Right lobe of liver (tissue), 6 donors: ENCODE data around the gene EPHB1. TPM values are rescaled to one million over a fixed set of nuclear protein-coding genes. Genes with fewer than 3 reads are reported as not detected.

Experiments
- ATAC-seq, 4 donors: fragments of 200-7000 bp; cut with Tn5 transposase; one replicate each; pipeline ENCODE4 v1.9.1; 2020; ENCODE audit warnings: mild to moderate bottlenecking in 4 of 4, moderate library complexity in 4 of 4
- DNase-seq, 3 donors: peaks; one replicate each; pipeline ENCODE4 v3.0.0-alpha.2; 2020
- H3K27ac ChIP-seq, 3 donors: fragments of 200-600 bp; one replicate each; pipeline ENCODE4 v1.8.0; 2022
- H3K27me3 ChIP-seq, 2 donors: fragments of 200-600 bp; one replicate each; pipeline ENCODE4 v1.8.0; 2022
- H3K36me3 ChIP-seq, 4 donors: fragments of 200-600 bp; sonication (generic) in 1 of 4; one replicate each; pipeline versions ENCODE4 v1.5.1 to v1.8.0; 2017 to 2022; ENCODE audit warnings: control low read depth in 1 of 4
- H3K4me1 ChIP-seq, 4 donors: fragments of 200-600 bp; sonication (generic) in 1 of 4; one replicate each; pipeline versions ENCODE4 v1.5.1 to v1.8.0; 2017 to 2022; ENCODE audit warnings: control low read depth in 1 of 4
- H3K4me3 ChIP-seq, 3 donors: fragments of 200-600 bp; one replicate each; pipeline ENCODE4 v1.8.0; 2022
- H3K9me3 ChIP-seq, 4 donors: fragments of 200-600 bp; sonication (generic) in 1 of 4; one replicate each; pipeline versions ENCODE4 v1.5.1 to v1.8.0; 2017 to 2022; ENCODE audit warnings: control low read depth in 1 of 4
- CTCF ChIP-seq, 4 donors: fragments of 200-600 bp in 3 of 4; fragments of 450-650 bp in 1 of 4; IDR thresholded peaks; one replicate each; pipeline versions ENCODE4 v1.5.1 to v1.8.0; 2016 to 2022; ENCODE audit warnings: antibody characterized with exemption in 4 of 4, mild to moderate bottlenecking in 2 of 4
- POLR2A ChIP-seq: fragments of 450-650 bp; IDR thresholded peaks from one replicate; pipeline ENCODE4 v1.6.1; 2017; ENCODE audit warnings: antibody characterized with exemption, mild to moderate bottlenecking
- WGBS: methylation state at CpG from one replicate; pipeline ENCODE4 v1.1.6; 2018; ENCODE audit warnings: low coverage, low lambda C conversion rate; ENCODE audit not compliant: insufficient coverage; ENCODE audit errors: missing lambda C conversion rate; 5-methylcytosine and 5-hydroxymethylcytosine counted together
- intact Hi-C, 2 donors: fragments of 100-400 bp; cut with DNase I; formaldehyde crosslinking; loops; one replicate each; pipeline versions ENCODE4 v1.11.2 to v1.14.1; 2022
- total RNA-seq, 6 experiments: library from RNA; depleted of rRNA in 2 of 6; stranded (reverse); fragments of >200 nt in 2 of 6; fragmentation: NEBNext Ultra II Directional in 3 of 6; extraction: Animal tissue kit (Norgen Biotek cat#: 25700) in 3 of 6; gene quantifications; one replicate each; pipeline versions ENCODE4 v1.1.0 to v1.2.4, GENCODE V29; 2016 to 2023
- donor health status: DM: no; HTN: yes; CAD: no.
- donor health status: DM: no; HTN: no; CAD: no.
- donor health status: DM: no; HTN: no; CAD: no.
- donor health status: DM: no; HTN: yes; CAD: no.
- donor health status: DM: no; HTN: yes; CAD: no.

The EPHB1 gene
- total RNA-seq, 6 experiments from 2014 or later, result 0.63 to 10.9 (median 1.8) TPM

GRCh38 chr3:135154186-135154585, 359.1 kb downstream of the EPHB1 start:
- H3K9me3 ChIP-seq, result no peaks in the 10 kb centered on the region
- H3K4me1 ChIP-seq, result peaks cover 0 to 41% (median 15%) of the 10 kb centered on the region in 4 donors
- no peaks in the 10 kb centered on the region for H3K27me3 ChIP-seq
- no peak overlapping the region for H3K27ac ChIP-seq
- TF ChIP-seq POLR2A, result no peak
- no peak overlapping the region for H3K4me3 ChIP-seq
- H3K36me3 ChIP-seq, result no peaks in the 10 kb centered on the region
- DNase-seq, result peak in 1 of 3 donors; percentile 73
- intact Hi-C loops, result no loop called here
- ATAC-seq, result no peak
- WGBS, result no CpG with 5 or more reads among the region's 2 CpGs

- no peak for DNase-seq
- intact Hi-C loops, result no loop called here
- no peaks in the 10 kb centered on the region for H3K9me3 ChIP-seq
- peak overlapping the region in 2 of 3 donors; percentile 74 to 77 for H3K27ac ChIP-seq
- H3K4me3 ChIP-seq, result no peak overlapping the region
- H3K27me3 ChIP-seq, result no peaks in the 10 kb centered on the region
- ATAC-seq, result peak in 2 of 4 donors; percentile 6 to 12
- H3K36me3 ChIP-seq, result no peaks in the 10 kb centered on the region
- TF ChIP-seq POLR2A (no peak), CTCF (IDR thresholded peaks at IDR 0.05) (no peak)
- WGBS, result 61% methylated on average over 3 of the region's 4 CpGs
- H3K4me1 ChIP-seq, result peaks cover 0 to 31% (median 15%) of the 10 kb centered on the region in 4 donors
Observed at GRCh38 chr3:135155228-135155627, 360.2 kb downstream of the EPHB1 start.

GRCh38 chr3:135155791-135156190, 360.7 kb downstream of the EPHB1 start:
- WGBS, result 23% methylated on average over 5 of the region's 5 CpGs
- peak; percentile 80 to 87 (median 82) for ATAC-seq
- TF ChIP-seq CTCF (IDR thresholded peaks at IDR 0.05) (no peak), POLR2A (peak; percentile 84)
- intact Hi-C loops, result no loop called here
- Histone ChIP-seq H3K27me3 (no peaks in the 10 kb centered on the region), H3K9me3 (no peaks in the 10 kb centered on the region), H3K4me1 (peaks cover 0 to 26% (median 13%) of the 10 kb centered on the region in 4 donors), H3K36me3 (no peaks in the 10 kb centered on the region), H3K27ac (peak overlapping the region; percentile 65 to 77 (median 74)), H3K4me3 (no peak overlapping the region)
- peak in 1 of 3 donors; percentile 67 for DNase-seq

- peak in 2 of 3 donors; percentile 61 to 79 for DNase-seq
Observed at GRCh38 chr3:135157045-135157740, 362.1 kb downstream of the EPHB1 start.

More at GRCh38 chr3:135157045-135157740, 362.1 kb downstream of the EPHB1 start:
- Histone ChIP-seq H3K9me3 (no peaks in the 10 kb centered on the region), H3K36me3 (no peaks in the 10 kb centered on the region), H3K4me3 (no peak overlapping the region), H3K27ac (peak overlapping the region; percentile 65 to 77 (median 74)), H3K27me3 (no peaks in the 10 kb centered on the region), H3K4me1 (peaks cover 0 to 26% (median 13%) of the 10 kb centered on the region in 4 donors)
- TF ChIP-seq CTCF (IDR thresholded peaks at IDR 0.05) (no peak), POLR2A (no peak)
- ATAC-seq, result peak; percentile 46 to 75 (median 61)
- WGBS, result 31% methylated on average over 6 of the region's 6 CpGs
- intact Hi-C loops, result no loop called here
